ENCODE data around the gene NF2. TPM values are rescaled to one million over a fixed set of nuclear protein-coding genes. Genes with fewer than 3 reads are reported as not detected.

Gene NF2
- total and polyA plus RNA-seq, 8 donors, result 6.5 to 33.7 (median 19.3) TPM

DNA sequence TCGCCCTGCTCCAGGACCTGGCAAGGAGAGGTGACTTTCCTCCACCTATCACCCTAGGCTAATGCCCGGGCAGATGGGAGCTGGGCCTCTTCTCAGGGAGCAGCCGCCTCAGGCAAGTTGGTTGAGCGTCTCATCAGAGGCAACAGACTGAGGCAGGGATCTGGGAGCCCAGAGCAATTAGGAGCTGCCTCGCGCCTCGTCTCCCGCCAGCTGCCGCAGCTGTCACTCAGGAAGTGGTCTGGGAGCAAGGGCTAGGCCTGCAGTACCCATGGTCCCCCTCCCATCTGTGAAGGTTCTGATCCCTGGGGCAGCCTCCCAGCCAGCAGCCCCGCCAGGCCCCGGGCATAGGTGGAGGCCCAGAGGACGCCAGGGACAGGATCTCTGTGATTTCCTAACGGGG lies 111.8 kb downstream of the NF2 start:
- no peak overlapping the region for H3K27ac ChIP-seq
- TF ChIP-seq, protein P1, sequence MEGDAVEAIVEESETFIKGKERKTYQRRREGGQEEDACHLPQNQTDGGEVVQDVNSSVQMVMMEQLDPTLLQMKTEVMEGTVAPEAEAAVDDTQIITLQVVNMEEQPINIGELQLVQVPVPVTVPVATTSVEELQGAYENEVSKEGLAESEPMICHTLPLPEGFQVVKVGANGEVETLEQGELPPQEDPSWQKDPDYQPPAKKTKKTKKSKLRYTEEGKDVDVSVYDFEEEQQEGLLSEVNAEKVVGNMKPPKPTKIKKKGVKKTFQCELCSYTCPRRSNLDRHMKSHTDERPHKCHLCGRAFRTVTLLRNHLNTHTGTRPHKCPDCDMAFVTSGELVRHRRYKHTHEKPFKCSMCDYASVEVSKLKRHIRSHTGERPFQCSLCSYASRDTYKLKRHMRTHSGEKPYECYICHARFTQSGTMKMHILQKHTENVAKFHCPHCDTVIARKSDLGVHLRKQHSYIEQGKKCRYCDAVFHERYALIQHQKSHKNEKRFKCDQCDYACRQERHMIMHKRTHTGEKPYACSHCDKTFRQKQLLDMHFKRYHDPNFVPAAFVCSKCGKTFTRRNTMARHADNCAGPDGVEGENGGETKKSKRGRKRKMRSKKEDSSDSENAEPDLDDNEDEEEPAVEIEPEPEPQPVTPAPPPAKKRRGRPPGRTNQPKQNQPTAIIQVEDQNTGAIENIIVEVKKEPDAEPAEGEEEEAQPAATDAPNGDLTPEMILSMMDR (IDR thresholded peaks at IDR 0.05), result no peak
- no peaks in the 10 kb centered on the region for H3K36me3 ChIP-seq
- peaks cover 0 to under 1% (median 0%) of the 10 kb centered on the region in 4 donors for H3K27me3 ChIP-seq
- ATAC-seq (no peak), FAIRE-seq (no peak), DNase-seq (no peak)
- intact Hi-C loops (cut with DNase I), result no loop called here
- 77 to 86% methylated on average over 13 of the region's 13 CpGs for WGBS, 2 donors
- no peak overlapping the region for H3K4me3 ChIP-seq
- no peaks in the 10 kb centered on the region for H3K9me3 ChIP-seq
- H3K4me1 ChIP-seq, result peaks cover 0 to 12% (median 0%) of the 10 kb centered on the region in 3 donors

DNA sequence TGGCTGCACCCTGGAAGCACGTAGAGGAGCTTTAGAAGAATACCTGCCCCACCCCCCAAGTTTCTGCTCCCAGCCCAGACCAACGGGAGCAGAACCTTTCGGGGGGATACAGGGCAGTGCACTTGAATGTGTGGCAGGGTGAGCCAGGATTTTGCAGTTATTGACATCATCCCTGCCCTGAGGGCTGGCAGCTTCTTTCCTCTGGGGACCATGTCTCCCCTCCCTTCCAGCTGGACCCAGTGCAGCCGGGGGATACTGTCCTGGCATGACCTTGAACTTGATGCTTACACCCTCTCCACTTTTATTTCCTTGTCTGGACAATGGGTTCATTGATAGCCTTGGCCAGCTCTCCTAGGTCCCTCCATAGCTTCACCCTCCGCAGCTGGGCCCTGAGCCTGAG lies 112.3 kb downstream of the NF2 start:
- FAIRE-seq (no peak), DNase-seq (no peak), ATAC-seq (no peak)
- Histone ChIP-seq H3K36me3 (no peaks in the 10 kb centered on the region), H3K9me3 (no peaks in the 10 kb centered on the region), H3K27me3 (peaks cover 0 to 3% (median under 1%) of the 10 kb centered on the region in 4 donors), H3K27ac (no peak overlapping the region), H3K4me3 (no peak overlapping the region), H3K4me1 (peaks cover 0 to 13% (median 0%) of the 10 kb centered on the region in 3 donors)
- WGBS, 2 donors, result 58 to 59% methylated on average over 5 of the region's 5 CpGs
- TF ChIP-seq, protein P1 (IDR thresholded peaks at IDR 0.05), result no peak
- intact Hi-C loops (cut with DNase I), result no loop called here

DNA sequence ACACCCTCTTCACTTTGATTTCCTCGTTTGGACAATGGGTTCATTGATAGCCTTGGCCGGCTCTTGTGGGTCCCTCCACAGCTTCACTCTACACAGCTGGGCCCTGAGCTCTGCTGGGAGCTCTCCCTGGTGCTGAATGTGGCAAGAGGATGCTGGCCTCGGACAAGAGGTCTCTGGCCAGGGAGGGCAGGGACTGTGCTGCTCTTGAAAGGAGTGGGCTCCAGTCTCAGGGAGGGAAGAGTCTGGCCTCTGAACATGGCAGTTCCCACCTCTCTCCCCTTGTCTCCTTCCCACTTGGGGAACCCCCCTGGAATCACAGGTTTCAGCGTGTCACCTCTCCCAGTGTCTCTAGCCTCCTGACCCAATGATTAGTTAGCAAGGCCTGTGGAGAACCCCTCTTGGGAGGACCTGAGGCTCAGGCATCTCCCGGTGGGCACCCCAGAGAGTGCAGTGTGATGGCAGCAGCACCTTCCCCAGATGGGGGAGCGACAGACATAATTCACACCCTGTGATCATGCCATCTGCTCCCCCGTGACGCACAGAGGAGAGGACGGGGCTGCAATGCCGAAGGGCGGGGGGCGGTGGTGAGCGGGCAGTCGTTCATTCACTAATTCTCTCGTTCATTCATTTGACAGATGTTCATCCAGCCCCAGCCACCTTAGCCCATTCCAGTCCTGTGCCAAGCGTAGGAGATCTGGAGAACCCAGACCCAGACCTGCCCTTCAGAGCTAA lies 113.5 kb downstream of the NF2 start:
- FAIRE-seq, result no peak

DNA sequence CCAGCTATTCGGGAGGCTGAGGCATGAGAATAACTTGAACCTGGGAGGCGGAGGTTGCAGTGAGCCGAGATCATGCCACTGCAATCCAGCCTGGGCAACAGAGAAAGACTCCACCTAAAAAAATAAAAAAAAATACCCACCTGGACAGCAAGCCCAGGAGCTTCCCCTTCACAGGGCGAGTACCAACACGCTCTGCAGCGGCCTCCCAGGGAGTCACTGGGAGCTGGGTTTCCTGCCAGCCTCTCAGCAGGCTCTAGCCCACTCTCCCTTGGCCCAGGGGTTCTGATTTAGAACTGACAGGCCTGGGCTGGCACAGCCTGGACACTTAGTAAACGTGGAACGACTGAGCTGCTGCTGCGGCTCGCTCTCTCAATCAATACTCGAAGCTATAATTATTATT lies 114.4 kb downstream of the NF2 start:
- peaks cover 0 to 6% (median 0%) of the 10 kb centered on the region in 3 donors for H3K4me1 ChIP-seq
- intact Hi-C loops (cut with DNase I), result no loop called here
- peaks cover 0 to 5% (median 2%) of the 10 kb centered on the region in 4 donors for H3K27me3 ChIP-seq
- ATAC-seq (no peak), FAIRE-seq (no peak), DNase-seq (no peak)
- TF ChIP-seq, protein P1 (IDR thresholded peaks at IDR 0.05), result no peak
- no peaks in the 10 kb centered on the region for H3K9me3 ChIP-seq
- H3K4me3 ChIP-seq, result no peak overlapping the region
- H3K27ac ChIP-seq, result no peak overlapping the region
- no peaks in the 10 kb centered on the region for H3K36me3 ChIP-seq
- WGBS, 2 donors, result 83 to 85% methylated on average over 11 of the region's 11 CpGs

More for the DNA sequence above, 113.5 kb downstream of the NF2 start:
- 58 to 59% methylated on average over 16 of the region's 16 CpGs for WGBS, 2 donors
- Histone ChIP-seq H3K27ac (no peak overlapping the region), H3K36me3 (no peaks in the 10 kb centered on the region), H3K4me3 (no peak overlapping the region), H3K4me1 (peaks cover 0 to 6% (median 0%) of the 10 kb centered on the region in 3 donors), H3K27me3 (peaks cover 0 to 5% (median 2%) of the 10 kb centered on the region in 4 donors), H3K9me3 (no peaks in the 10 kb centered on the region)
- TF ChIP-seq, protein P1 (IDR thresholded peaks at IDR 0.05), result no peak
- ATAC-seq (peak; percentile 69 to 96 (median 80)), DNase-seq (peak in 4 of 6 donors; percentile 57 to 74 (median 66))
- intact Hi-C loops (cut with DNase I), result no loop called here
